RWPE2 (cell line): ENCODE measurements around the gene ZNF273.

Experiments
- ATAC-seq: fragments of 200-7000 bp; cut with Tn5 transposase; 3 replicates; pipeline ENCODE4 v1.9.1; 2021; ENCODE audit warnings: low read depth
- DNase-seq: peaks from one replicate; pipeline ENCODE4 v3.0.0-alpha.2; 2020; ENCODE audit warnings: low spot score
- H3K27ac ChIP-seq: fragments of 450-650 bp; 2 replicates; pipeline ENCODE4 v1.5.1; 2017; ENCODE audit warnings: mild to moderate bottlenecking; ENCODE audit not compliant: poor library complexity, severe bottlenecking
- H3K27me3 ChIP-seq: fragments of 250-450 bp; sonication (Bioruptor Pico); 2 replicates; pipeline ENCODE4 v1.5.1; 2021; ENCODE audit warnings: mild to moderate bottlenecking, moderate library complexity; ENCODE audit not compliant: insufficient read depth, poor library complexity, severe bottlenecking
- H3K36me3 ChIP-seq: fragments of 250-450 bp; sonication (Bioruptor Pico); 2 replicates; pipeline ENCODE4 v1.5.1; 2020; ENCODE audit warnings: low read depth, mild to moderate bottlenecking, moderate library complexity
- H3K4me1 ChIP-seq: fragments of 250-450 bp; sonication (Bioruptor Pico); 2 replicates; pipeline ENCODE4 v1.5.1; 2021; ENCODE audit warnings: mild to moderate bottlenecking, moderate library complexity; ENCODE audit not compliant: insufficient read depth, poor library complexity, severe bottlenecking
- H3K4me3 ChIP-seq: fragments of 250-450 bp; sonication (Bioruptor Pico); 2 replicates; pipeline ENCODE4 v1.5.1; 2021; ENCODE audit warnings: mild to moderate bottlenecking, moderate library complexity; ENCODE audit not compliant: severe bottlenecking
- H3K9me3 ChIP-seq: fragments of 250-450 bp; sonication (Bioruptor Pico); 2 replicates; pipeline ENCODE4 v1.5.1; 2021; ENCODE audit warnings: mild to moderate bottlenecking, moderate library complexity; ENCODE audit not compliant: severe bottlenecking
- TF ChIP-seq, protein P1 (sequence below): fragments of 450-650 bp; IDR thresholded peaks from one replicate; pipeline ENCODE4 v1.5.1; 2017; ENCODE audit warnings: mild to moderate bottlenecking, moderate library complexity; ENCODE audit not compliant: poor library complexity, severe bottlenecking

The ZNF273 gene

DNA sequence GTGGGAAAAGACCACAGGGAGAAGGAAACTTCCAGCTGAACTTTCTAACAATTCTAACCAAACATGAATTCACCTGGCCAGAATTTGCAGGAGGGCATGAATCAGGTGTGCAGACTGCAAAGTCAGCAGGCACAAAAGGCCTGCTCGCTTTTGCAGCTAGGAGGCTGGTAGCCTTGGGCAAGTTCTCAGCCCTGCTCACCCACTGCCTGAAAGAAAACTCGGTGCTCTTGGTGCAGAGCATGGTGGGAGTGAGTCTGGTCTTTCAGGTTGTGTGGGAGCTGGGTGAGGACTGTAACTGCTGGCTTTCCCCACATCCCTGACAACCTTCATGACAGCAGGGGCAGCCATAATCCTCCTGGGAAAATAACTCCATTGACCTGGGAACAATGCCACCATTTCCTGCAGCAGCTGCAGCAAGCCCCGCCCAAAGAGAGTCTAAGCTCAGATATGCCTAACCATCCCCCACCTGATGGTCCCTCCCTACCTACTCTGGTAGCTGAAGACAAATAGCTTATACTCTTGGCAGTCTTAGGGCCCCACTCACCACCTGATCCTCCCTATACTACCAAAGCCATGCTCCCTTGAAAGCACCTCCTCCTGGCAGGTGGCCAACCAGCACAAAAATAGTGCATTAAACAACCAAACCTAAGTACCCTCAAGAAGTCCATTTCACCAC lies 56.1 kb downstream of the ZNF273 start:
- ATAC-seq (no peak), DNase-seq (no peak)
- Histone ChIP-seq H3K4me1 (no peaks in the 10 kb centered on the region), H3K27me3 (no peaks in the 10 kb centered on the region), H3K27ac (no peak overlapping the region), H3K4me3 (no peak overlapping the region), H3K36me3 (no peaks in the 10 kb centered on the region), H3K9me3 (no peaks in the 10 kb centered on the region)
- TF ChIP-seq, protein P1, sequence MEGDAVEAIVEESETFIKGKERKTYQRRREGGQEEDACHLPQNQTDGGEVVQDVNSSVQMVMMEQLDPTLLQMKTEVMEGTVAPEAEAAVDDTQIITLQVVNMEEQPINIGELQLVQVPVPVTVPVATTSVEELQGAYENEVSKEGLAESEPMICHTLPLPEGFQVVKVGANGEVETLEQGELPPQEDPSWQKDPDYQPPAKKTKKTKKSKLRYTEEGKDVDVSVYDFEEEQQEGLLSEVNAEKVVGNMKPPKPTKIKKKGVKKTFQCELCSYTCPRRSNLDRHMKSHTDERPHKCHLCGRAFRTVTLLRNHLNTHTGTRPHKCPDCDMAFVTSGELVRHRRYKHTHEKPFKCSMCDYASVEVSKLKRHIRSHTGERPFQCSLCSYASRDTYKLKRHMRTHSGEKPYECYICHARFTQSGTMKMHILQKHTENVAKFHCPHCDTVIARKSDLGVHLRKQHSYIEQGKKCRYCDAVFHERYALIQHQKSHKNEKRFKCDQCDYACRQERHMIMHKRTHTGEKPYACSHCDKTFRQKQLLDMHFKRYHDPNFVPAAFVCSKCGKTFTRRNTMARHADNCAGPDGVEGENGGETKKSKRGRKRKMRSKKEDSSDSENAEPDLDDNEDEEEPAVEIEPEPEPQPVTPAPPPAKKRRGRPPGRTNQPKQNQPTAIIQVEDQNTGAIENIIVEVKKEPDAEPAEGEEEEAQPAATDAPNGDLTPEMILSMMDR: no peak

DNA sequence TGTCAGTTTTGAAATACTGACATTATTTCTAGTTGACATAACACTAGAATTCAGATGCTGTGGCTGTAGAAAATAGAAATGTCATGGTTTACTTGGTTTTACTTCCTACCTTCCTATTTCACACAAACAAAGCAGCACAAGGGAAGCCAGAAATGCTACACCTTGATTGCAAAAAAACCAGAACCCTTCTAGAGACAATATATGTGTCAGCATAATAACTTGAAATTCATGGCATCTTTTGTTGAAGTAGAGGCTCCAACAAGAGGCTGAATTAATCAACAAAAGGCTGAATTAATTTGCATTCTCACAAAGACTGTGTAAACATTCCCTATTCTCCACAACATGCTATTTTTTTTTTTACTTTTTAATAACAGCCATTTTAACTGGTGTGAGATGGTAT lies 62.5 kb downstream of the ZNF273 start:
- no peaks in the 10 kb centered on the region for H3K27me3 ChIP-seq
- TF ChIP-seq, protein P1: no peak
- peaks cover 3% of the 10 kb centered on the region for H3K9me3 ChIP-seq
- no peaks in the 10 kb centered on the region for H3K36me3 ChIP-seq
- no peak overlapping the region for H3K4me3 ChIP-seq
- no peak for ATAC-seq
- no peak for DNase-seq
- H3K27ac ChIP-seq: no peak overlapping the region
- H3K4me1 ChIP-seq: no peaks in the 10 kb centered on the region

DNA sequence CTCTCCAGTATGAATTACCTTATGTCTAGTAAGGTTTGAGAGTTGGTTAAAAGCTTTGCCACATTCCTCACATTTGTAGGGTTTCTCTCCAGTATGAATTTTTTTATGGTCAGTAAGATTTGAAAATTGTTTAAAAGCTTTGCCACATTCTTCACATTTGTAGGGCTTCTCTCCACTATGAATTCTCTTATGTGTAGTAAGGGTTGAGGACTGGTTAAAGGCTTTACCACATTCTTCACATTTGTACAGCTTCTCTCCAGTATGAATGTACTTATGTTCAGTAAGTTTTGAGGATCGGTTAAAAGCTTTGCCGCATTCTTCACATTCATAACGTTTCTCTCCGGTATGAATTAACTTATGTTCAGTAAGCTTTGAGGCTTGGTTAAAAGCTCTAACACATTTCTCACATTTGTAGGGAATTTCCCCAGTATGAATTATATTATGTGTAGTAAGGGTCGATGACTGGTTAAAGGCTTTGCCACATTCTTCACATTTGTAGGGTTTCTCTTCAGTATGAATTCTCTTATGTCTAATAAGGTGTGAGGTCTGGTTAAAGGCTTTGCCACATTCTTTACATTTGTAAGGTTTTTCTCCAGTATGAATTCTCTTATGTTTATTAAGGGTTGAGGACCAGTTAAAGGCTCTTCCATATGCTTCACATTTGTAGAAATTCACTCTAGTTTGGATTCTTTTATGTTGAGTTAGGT lies 75.6 kb downstream of the ZNF273 start:
- ATAC-seq: no peak
- Histone ChIP-seq H3K36me3 (no peaks in the 10 kb centered on the region), H3K4me3 (no peak overlapping the region), H3K27me3 (no peaks in the 10 kb centered on the region), H3K4me1 (no peaks in the 10 kb centered on the region), H3K9me3 (peaks cover 19% of the 10 kb centered on the region), H3K27ac (no peak overlapping the region)
- TF ChIP-seq, protein P1: no peak
- no peak for DNase-seq
